ENCODE data around the gene CEP55. TPM values are rescaled to one million over a fixed set of nuclear protein-coding genes. Genes with fewer than 3 reads are reported as not detected.
A peak's percentile ranks its signal among the peaks of the same experiment; 100 is the strongest.
"Not testable (repeated sequence)": the region's sequence is repeated elsewhere in the genome, so short reads cannot be mapped to it uniquely, and the experiment has no call there.

Gene CEP55
- total RNA-seq, 1 donor from 2014 or later, result 37.1 TPM

GRCh38 chr10:93509816-93510215, 13.4 kb downstream of the CEP55 start:
- no peak for DNase-seq (ENCODE audit: low read depth in 2 of 2)

- DNase-seq (ENCODE audit: low read depth in 2 of 2), result no peak
These were observed 16.2 kb downstream of the CEP55 start for GRCh38 chr10:93512565-93512964.

GRCh38 chr10:93513091-93513490, 16.7 kb downstream of the CEP55 start:
- DNase-seq (ENCODE audit: low read depth in 2 of 2), result no peak

GRCh38 chr10:93514521-93514920, 18.1 kb downstream of the CEP55 start:
- DNase-seq (ENCODE audit: low read depth in 2 of 2), result no peak

GRCh38 chr10:93515071-93516005, 18.9 kb downstream of the CEP55 start:
- peak; percentile 32 to 59 for DNase-seq (ENCODE audit: low read depth in 2 of 2)

- no peak for DNase-seq (ENCODE audit: low read depth in 2 of 2)
These were observed 19.6 kb downstream of the CEP55 start for GRCh38 chr10:93516006-93516380.

- no peak for DNase-seq (ENCODE audit: low read depth in 2 of 2)
These were observed 22.1 kb downstream of the CEP55 start for GRCh38 chr10:93518531-93518930.

- no peak for DNase-seq (ENCODE audit: low read depth in 2 of 2)
These were observed 38.9 kb downstream of the CEP55 start for GRCh38 chr10:93535293-93535692.

GRCh38 chr10:93540871-93541270, 44.5 kb downstream of the CEP55 start:
- not testable (repeated sequence) for DNase-seq (ENCODE audit: low read depth in 2 of 2)

GRCh38 chr10:93541402-93542357, 45.3 kb downstream of the CEP55 start:
- DNase-seq (ENCODE audit: low read depth in 2 of 2), result peak; percentile 18 to 63

- DNase-seq (ENCODE audit: low read depth in 2 of 2), result peak in 1 of 2 donors; percentile 64
These were observed 46.0 kb downstream of the CEP55 start for GRCh38 chr10:93542358-93542791.

GRCh38 chr10:93546995-93547394, 50.6 kb downstream of the CEP55 start:
- not testable (repeated sequence) for DNase-seq (ENCODE audit: low read depth in 2 of 2)

GRCh38 chr10:93547522-93547921, 51.1 kb downstream of the CEP55 start:
- no peak for DNase-seq (ENCODE audit: low read depth in 2 of 2)

- peak in 1 of 2 donors; percentile 36 for DNase-seq (ENCODE audit: low read depth in 2 of 2)
These were observed 52.1 kb downstream of the CEP55 start for GRCh38 chr10:93548376-93549071.

GRCh38 chr10:93550606-93551005, 54.2 kb downstream of the CEP55 start:
- DNase-seq (ENCODE audit: low read depth in 2 of 2), result no peak

- no peak for DNase-seq (ENCODE audit: low read depth in 2 of 2)
These were observed 56.4 kb downstream of the CEP55 start for GRCh38 chr10:93552780-93553179.

- DNase-seq (ENCODE audit: low read depth in 2 of 2), result no peak
These were observed 57.3 kb downstream of the CEP55 start for GRCh38 chr10:93553482-93554315.

- no peak for DNase-seq (ENCODE audit: low read depth in 2 of 2)
These were observed 57.9 kb downstream of the CEP55 start for GRCh38 chr10:93554316-93554663.

- DNase-seq (ENCODE audit: low read depth in 2 of 2), result peak; percentile 57 to 75
These were observed 58.5 kb downstream of the CEP55 start for GRCh38 chr10:93554760-93555432.

- DNase-seq (ENCODE audit: low read depth in 2 of 2), result no peak
These were observed 63.1 kb downstream of the CEP55 start for GRCh38 chr10:93559490-93559889.
